ENCODE measurements around the gene OR6Y1.
A peak's percentile ranks its signal among the peaks of the same experiment; 100 is the strongest.

Gene OR6Y1

GRCh38 chr1:158554352-158554751 lies at the start of gene OR6Y1:
Gene OR6Y1, minus strand, starts transcription at chr1:158554405. Its CDS starts 6,300 bp downstream, at chr1:158548105.
- no peak for DNase-seq

- no peak for DNase-seq
Observed at GRCh38 chr1:158600735-158601134, 46.5 kb upstream of the OR6Y1 start.

- no peak for DNase-seq
Observed at GRCh38 chr1:158586942-158587341, 32.7 kb upstream of the OR6Y1 start.

- no peak for DNase-seq
Observed at GRCh38 chr1:158583962-158584361, 29.8 kb upstream of the OR6Y1 start.

- DNase-seq: no peak
Observed at GRCh38 chr1:158579733-158580132, 25.5 kb upstream of the OR6Y1 start, which contains the start of gene OR10X1. Gene OR10X1, minus strand, starts transcription at chr1:158579899. Its CDS starts 0 bp downstream, at chr1:158579899.

GRCh38 chr1:158577561-158577960 lies 23.4 kb upstream of the OR6Y1 start:
- DNase-seq: no peak

- DNase-seq: no peak
Observed at GRCh38 chr1:158572226-158572625, 18.0 kb upstream of the OR6Y1 start.

GRCh38 chr1:158570480-158570879 lies 16.3 kb upstream of the OR6Y1 start, which contains the start of gene OR6P1:
Gene OR6P1, minus strand, starts transcription at chr1:158570580. Its CDS starts 6,976 bp downstream, at chr1:158563604.
- no peak for DNase-seq

GRCh38 chr1:158564608-158565007 lies 10.4 kb upstream of the OR6Y1 start:
- DNase-seq: no peak

GRCh38 chr1:158563853-158564252 lies 9.6 kb upstream of the OR6Y1 start:
- no peak for DNase-seq

GRCh38 chr1:158559696-158560095 lies 5.5 kb upstream of the OR6Y1 start:
- DNase-seq: no peak

GRCh38 chr1:158552296-158552695 lies 1.9 kb downstream of the OR6Y1 start:
- DNase-seq: no peak

- DNase-seq: no peak
Observed at GRCh38 chr1:158547533-158547932, 6.7 kb downstream of the OR6Y1 start.

- DNase-seq: no peak
Observed at GRCh38 chr1:158537609-158538008, 16.6 kb downstream of the OR6Y1 start.

- DNase-seq: no peak
Observed at GRCh38 chr1:158534496-158534895, 19.7 kb downstream of the OR6Y1 start.

- DNase-seq: no peak
Observed at GRCh38 chr1:158527190-158527815, 26.9 kb downstream of the OR6Y1 start.

GRCh38 chr1:158521666-158522058 lies 32.5 kb downstream of the OR6Y1 start:
- DNase-seq: no peak

GRCh38 chr1:158520955-158521665 lies 33.1 kb downstream of the OR6Y1 start:
- DNase-seq: no peak

GRCh38 chr1:158520021-158520420 lies 34.2 kb downstream of the OR6Y1 start:
- no peak for DNase-seq

GRCh38 chr1:158516966-158517365 lies 37.2 kb downstream of the OR6Y1 start:
- DNase-seq: no peak

- DNase-seq: no peak
Observed at GRCh38 chr1:158509471-158510156, 44.6 kb downstream of the OR6Y1 start.

GRCh38 chr1:158507511-158507910 lies 46.7 kb downstream of the OR6Y1 start:
- no peak for DNase-seq

GRCh38 chr1:158506369-158506987 lies 47.7 kb downstream of the OR6Y1 start:
- DNase-seq: peak; percentile 46

Data from CD4-positive, alpha-beta T cell treated with Interleukin-6 for 4 hours (primary cell).